GM23248 (cell line): ENCODE data around the gene RASAL3.

Experiments
- EZH2 ChIP-seq: fragments of 200-600 bp; sonication (generic); IDR thresholded peaks from 2 replicates; pipeline ENCODE4 v1.6.1; 2018; ENCODE audit warnings: antibody characterized with exemption, mild to moderate bottlenecking; ENCODE audit not compliant: insufficient read depth, poor library complexity, severe bottlenecking
- EZH2phosphoT487 ChIP-seq: fragments of 200-600 bp; sonication (generic); IDR thresholded peaks from 2 replicates; pipeline ENCODE4 v1.6.1; 2018; ENCODE audit warnings: antibody characterized with exemption, moderate library complexity, mild to moderate bottlenecking, low read depth; ENCODE audit not compliant: insufficient read depth

DNA sequence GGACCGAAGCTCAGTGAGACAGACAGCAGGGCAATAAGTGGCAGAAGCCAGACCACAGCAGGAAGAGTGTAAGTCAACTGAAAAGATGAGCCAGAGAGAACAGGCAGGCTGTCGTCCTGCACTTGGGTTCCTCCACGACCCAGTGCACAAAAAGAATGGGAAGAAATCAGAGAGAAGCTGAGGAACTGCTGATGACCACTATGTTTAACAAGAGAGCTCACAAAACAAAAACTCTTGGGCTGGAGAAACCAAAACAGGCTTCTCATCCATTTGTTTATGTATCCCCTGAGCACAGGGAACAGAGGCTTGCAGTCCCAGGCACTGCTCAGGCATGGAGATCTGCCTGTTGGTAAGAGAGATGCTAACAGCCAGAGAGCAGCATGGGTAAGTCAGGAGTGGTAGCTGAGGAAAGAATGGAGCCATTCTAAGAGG, 59.5 kb downstream of the RASAL3 start:
- no peak for TF ChIP-seq EZH2
- TF ChIP-seq EZH2phosphoT487 = no peak
